Left renal cortex interstitium (tissue), 4 donors: Measurements from ENCODE around the gene UBXN1. TPM values are rescaled to one million over a fixed set of nuclear protein-coding genes. Genes with fewer than 3 reads are reported as not detected.
"Not testable (repeated sequence)": the region's sequence is repeated elsewhere in the genome, so short reads cannot be mapped to it uniquely, and the experiment has no call there.

Source experiments
- DNase-seq, 4 donors: peaks; one replicate each; pipeline ENCODE4 v3.0.0-alpha.2; 2013; ENCODE audit warnings: low read depth in 4 of 4, low spot score in 2 of 4, missing footprints in 1 of 4
- polyA plus RNA-seq, 4 donors: library from polyadenylated mRNA; unstranded; fragments of 120-200 nt; gene quantifications; one replicate each; pipeline ENCODE4 v1.2.1, GENCODE V29; 2013; ENCODE audit not compliant: insufficient read length in 4 of 4

Gene UBXN1
- polyA plus RNA-seq, 4 donors = 151 to 187 (median 174) TPM

DNA sequence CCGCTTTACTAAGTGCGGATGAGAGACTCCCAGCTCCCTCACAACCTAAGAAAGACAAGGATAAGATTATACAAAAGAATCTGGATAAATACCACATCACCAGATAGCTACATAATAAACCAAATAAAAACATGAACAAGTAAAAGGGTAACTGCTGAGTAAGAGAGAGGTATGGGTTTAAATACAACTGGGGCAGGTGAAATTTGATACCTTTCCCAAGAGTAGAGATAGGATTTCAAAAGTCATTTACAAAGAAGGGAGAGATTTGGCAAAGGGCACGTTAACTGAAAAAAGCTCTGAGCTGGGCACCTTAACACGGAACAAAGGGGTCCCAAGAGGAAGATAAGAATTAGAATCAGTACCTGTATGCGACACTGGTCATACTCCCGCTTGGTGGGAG is 1.7 kb downstream of the UBXN1 start:
- DNase-seq = no peak

DNA sequence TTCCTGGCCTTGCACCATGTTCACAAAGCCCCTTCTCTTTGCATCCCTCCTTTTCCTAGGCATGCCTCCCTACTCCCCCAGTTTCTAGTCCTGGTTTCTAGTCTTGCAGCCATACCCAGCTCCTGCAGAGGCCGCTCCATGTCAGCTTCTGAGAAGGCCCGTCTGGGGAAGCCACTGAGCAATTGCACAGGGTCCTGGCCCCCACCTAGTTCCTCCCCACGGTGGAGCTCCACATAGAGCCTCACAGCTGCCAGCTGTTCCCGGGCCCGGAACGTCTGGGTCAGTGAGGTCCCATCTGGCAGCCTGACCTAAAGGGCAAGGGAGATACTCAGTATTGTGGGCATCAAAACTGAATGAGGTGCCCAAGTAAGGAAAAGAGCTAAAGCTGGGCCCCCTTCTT is 2.2 kb downstream of the UBXN1 start:
- DNase-seq = no peak

DNA sequence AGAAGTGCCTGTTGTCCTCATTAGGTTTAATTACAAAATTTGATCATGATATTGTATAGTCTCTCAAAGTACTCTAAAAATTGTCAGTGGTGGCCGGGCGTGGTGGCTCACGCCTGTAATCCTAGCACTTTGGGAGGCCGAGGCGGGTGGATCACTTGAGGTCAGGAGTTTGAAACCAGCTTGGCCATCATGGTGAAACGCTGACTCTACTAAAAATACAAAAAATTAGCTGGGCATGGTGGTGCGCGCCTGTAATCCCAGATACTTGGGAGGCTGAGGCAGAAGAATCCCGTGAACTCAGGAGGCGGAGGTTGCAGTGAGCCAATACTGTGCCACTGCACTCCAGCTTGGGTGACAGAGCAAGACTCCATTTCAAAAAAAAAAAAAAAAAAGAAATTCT is 3.5 kb downstream of the UBXN1 start:
- not testable (repeated sequence) for DNase-seq

DNA sequence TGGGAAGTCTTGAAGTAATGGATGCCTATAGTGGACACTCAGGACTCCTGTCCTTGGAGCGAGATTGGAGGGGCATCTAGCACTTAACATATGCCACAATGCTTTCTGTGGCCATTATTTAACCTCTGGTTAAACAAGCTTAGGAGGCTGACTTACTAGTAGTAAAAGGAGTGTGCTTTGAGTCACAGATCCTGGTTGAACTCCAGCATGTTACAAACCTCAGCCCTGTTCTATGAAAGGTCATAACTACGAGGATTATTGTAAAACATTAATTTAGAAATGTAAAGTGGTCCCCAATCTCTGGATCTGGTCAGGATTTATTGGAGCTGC is 5.7 kb downstream of the UBXN1 start:
- DNase-seq = no peak

DNA sequence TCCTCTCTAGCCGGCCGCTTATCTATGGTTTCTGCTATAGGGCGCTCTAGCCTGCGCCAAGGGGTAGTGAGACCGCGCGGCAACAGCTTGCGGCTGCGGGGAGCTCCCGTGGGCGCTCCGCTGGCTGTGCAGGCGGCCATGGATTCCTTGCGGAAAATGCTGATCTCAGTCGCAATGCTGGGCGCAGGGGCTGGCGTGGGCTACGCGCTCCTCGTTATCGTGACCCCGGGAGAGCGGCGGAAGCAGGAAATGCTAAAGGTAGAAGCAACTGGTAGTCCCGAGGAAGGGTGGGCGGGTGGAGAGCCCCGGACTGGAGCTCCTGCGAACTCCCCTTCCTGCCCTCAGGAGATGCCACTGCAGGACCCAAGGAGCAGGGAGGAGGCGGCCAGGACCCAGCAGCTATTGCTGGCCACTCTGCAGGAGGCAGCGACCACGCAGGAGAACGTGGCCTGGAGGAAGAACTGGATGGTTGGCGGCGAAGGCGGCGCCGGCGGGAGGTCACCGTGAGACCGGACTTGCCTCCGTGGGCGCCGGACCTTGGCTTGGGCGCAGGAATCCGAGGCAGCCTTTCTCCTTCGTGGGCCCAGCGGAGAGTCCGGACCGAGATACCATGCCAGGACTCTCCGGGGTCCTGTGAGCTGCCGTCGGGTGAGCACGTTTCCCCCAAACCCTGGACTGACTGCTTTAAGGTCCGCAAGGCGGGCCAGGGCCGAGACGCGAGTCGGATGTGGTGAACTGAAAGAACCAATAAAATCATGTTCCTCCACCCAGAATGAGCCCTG is 7.1 kb downstream of the UBXN1 start, which contains the start of the genes LBHD1 and UQCC3:
Gene LBHD1, minus strand, starts transcription at position 660 of the 782 bp plus-strand sequence. CDS start 2,236 bp downstream, outside the sequence.
Gene UQCC3, plus strand, starts transcription at position 66 of the 782 bp plus-strand sequence. Its CDS starts 73 bp downstream, at position 139.
- DNase-seq = peak; percentile 76 to 85 (median 80)

DNA sequence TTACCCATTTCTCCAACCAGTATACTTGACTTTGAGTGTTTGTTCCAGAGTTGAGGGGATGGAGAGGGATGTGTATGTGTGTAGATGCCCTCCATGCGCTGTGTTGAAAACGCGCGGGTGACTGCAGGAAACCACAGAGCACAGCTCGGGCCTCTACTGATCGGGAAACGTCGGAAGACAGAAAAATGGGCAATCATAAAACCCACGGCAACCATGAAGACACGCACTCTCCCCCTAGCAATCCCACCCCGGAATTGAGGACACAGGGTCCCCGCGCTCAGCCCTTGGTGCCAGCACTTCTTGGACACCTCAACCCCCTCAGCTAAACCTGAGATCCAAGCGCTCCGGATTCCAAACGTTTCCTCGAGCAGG is 7.7 kb downstream of the UBXN1 start:
- DNase-seq = no peak

DNA sequence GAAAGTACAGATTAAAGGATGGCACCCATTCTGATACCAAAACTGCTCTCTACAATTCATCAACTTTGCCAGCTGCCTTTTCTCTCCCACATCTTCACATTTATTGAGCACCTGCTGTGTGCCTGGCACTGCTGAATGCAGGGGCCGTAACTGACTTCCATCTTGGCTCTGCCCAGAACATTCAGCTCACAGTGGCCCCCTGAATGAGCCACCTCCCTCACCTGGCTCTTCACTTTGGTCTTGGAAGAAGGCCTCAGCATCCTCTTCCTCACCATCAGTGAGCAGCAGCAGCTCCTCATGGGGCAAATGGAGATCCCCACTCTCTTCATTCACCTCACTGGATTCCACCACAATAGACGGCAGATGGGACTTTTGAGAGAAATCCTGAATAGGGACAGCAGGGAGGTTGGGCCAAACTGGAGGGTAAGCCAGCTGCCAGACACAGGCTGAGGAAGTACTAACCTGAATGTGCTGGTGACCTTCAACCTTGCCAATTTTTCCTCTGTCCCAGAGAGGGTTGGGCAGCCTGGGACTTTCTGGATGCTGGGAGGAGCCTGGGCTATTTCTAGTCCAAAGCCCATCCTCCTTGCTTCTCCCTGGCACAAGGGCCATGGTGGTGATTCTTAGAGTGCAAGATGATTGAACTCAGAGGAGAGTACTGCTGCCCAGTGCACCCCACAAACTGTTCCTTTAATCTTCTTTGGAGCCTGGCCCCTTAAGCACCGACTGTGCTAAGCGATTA is 9.3 kb downstream of the UBXN1 start:
- DNase-seq = no peak

DNA sequence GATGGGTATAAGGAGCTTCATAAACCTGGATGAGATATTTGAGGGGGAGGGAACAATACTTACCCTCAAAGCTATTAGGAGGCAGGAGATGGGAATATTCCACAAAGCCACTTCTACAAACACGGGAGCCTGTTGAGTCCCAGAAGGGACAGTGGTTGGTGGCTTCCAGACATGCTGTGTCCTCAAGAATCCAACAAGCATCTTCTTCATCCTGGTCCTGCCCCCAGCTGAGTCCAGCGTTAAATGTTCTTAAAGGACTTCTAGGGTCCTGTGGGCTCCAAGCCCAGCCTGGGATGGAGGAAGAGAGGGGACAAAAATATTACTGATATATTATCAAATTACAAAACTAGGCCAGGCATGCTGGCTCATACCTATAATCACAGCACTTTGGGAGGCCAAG is 11.4 kb downstream of the UBXN1 start:
- DNase-seq = no peak

DNA sequence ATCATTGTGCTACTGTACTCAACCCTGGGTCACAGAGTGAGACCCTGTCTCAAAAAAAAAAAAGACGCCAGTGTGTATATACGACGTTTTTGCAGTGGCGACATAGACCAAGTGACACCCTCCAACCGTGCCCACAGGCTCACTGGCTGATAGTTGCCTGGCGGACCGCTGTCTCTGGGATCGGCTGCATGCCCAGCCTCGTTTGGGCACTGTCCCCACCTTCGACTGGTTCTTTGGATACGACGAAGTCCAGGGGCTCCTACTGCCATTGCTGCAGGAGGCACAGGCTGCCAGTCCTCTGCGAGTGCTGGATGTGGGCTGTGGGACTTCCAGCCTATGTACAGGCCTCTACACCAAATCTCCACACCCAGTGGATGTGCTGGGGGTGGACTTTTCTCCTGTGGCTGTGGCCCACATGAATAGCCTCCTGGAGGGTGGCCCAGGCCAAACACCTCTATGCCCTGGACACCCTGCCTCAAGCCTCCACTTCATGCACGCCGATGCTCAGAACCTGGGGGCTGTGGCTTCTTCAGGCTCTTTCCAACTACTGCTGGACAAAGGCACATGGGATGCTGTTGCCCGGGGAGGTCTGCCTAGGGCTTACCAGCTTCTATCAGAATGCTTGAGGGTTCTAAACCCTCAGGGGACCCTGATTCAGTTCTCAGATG is 12.5 kb downstream of the UBXN1 start:
- no peak for DNase-seq

DNA sequence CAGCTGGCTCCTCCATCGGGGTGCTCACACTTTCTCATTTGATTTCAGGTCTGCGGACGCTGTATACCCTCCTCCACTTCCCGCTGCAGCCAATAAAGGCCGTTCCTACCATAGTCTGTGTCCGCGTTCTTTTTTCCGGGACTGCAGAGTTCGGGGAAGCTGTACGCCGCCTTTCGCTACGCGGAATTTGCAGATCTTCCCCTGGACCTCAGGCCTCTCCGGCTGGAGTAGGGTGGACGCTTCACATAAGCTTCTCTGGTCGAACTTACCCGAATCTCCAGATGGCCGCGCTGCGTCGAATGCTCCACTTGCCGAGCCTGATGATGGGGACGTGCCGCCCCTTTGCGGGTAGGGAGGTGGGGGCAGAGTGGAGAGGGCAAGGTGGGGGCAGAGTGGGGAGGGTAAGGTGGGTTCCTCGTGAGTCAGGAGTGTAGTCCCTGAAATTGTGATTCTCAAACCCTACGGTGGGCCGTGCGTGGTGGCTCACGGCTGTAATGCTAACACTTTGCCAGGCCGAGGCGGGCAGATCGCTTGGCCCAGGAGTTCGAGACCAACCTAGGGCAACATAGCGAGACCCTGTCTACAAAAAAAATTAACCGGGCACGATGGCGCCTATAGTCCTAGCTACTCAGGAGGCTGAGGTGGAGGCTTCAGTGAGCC is 13.1 kb downstream of the UBXN1 start:
- DNase-seq = peak in 2 of 4 donors; percentile 50 to 57

DNA sequence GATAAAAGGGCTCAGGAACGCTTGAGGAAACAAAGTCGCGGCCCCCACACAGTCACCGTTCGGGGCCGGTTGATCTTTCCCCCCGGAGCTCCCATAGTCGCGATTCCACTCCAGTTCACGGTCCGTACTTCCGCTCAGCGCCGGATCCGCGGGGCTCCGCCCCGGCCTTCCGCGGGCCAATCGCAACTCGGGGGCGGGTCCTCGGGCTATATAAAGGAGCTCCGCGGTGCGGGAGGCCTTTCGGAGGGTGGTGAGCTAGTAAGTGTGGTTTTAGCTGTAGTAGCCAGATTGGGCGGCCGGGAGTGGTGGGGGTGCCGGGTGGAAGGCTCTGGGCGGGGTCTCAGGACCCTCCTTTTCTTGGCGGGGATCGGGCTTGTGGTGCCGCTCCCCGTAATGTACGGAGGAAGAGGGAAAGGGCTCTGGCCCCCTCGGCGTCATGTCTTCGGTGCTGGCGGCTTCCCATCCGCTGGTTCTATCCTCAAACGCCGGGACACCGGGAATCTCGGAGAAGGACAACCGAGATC is 13.7 kb downstream of the UBXN1 start, which contains the start of the genes C11orf98 and CSKMT:
Gene C11orf98, minus strand, starts transcription at position 136 of the 524 bp plus-strand sequence. Its CDS starts 41 bp downstream, at position 95.
Gene CSKMT, plus strand, starts transcription at position 238 of the 524 bp plus-strand sequence. CDS start 568 bp downstream, outside the sequence.
- peak; percentile 88 to 93 (median 91) for DNase-seq

DNA sequence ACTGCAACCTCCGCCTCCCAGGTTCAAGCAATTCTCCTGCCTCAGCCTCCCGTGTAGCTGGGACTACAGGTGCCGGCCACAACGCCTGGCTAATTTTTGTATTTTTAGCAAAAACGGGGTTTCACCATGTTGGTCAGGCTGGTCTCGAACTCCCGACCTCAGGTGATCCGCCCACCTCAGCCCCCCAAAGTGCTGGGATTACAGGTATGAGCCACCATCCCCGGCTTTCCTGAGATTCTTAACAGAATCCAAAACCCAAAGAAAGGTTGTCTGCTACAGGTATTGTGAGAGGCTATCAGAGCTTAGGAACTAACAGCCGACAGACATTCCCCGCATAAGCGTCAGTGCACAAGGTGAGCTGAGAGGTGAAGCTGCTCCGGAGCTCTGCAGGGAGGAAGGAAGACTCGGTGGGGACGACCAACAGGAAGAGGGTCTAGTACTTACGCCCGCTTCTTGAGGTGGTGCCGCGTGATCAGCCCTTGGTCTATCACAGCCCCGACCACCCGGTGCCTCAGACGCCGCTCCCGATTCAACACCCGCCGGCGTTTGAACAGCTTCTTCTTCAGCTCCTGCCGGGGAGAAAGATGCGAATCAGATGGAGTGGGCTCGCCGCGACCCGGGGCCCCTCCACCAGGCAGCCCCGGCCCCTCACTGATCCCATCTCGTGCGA is 14.3 kb downstream of the UBXN1 start:
- peak in 1 of 4 donors; percentile 50 for DNase-seq

DNA sequence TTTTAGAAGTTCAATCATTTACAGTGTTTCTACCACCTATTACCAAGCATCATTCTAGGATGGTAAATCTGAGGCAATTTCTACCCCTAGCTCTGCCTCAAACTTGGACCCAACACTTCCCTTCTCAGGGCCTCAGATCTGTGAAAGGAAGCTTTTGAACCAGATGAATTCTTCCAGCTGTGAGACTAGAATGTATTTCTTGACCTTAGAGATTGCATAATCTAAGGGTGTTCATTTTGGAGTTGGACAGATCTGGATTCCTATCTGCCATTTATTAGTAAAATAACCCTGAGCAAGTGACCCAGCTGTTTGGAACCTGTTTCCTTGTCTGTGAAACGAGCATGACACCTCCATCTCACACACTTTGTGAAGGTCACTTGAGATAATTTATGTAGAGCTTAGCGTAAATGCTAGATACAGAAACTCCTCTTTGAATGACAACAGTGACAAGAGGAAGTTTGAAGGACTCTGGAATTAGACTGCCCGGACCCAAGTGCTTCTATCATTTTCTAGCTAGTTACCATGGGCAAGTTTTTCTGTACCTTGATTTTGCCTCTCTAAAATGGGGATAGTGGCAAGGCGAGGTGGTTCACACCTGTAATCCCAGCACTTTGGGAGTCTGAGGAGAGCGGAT is 22.0 kb downstream of the UBXN1 start:
- DNase-seq = no peak

DNA sequence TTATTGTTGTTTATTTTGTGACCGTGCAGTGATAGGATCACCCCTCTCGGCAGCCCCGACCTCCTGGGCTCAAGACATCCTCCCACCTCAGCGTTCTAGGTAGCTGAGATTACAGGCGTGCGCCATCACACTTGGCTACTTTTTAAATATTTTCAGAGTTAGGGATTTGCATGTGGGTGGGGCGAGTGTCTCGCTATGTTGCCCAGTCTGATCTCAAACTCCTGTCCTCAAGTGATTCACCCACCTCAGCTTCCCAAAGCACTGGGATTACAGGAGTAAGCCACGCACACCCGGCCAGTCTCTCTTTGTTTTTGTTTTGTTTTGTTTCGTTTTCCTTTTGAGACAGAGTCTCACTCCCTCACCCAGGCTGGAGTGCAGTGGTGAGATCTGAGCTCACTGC is 24.6 kb downstream of the UBXN1 start:
- DNase-seq = no peak

DNA sequence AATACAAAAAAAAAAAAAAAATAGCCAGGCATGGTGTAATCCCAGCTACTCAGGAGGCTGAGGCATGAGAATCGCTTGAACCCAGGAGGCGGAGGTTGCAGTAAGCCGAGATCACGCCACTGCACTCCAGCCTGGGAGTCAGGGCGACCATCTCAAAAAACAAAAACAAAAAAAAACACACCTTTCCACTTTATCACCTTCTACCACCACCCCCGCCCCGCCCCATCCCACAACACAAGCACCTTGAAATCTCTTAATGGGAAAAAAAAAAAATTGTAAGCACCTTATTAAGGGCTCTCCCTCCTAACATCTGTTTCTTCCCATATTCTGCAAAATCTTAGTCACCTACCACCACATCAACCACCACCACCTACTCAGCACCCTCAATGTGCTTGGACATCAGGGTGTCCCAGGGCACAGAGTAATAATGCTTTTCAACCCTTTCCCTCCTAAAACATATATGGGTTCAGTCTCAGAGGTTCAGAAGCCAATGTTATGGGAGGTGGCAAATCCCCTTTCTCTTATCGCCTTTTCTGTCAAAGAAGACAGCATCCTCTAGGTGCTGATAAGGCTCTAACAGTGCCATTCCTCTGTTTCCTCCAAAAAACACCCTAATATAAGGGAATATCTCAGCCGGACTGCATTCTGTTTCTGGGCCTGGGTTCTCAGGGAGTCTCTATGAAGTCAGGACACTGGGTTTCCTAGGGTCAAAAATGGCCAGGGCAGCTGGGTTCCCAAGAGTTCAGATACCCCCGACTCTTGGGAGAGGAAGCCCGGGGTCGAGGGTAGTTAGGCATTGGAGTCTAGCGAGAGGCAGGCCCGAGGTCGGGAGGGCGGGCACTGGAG is 26.5 kb downstream of the UBXN1 start:
- DNase-seq = no peak

DNA sequence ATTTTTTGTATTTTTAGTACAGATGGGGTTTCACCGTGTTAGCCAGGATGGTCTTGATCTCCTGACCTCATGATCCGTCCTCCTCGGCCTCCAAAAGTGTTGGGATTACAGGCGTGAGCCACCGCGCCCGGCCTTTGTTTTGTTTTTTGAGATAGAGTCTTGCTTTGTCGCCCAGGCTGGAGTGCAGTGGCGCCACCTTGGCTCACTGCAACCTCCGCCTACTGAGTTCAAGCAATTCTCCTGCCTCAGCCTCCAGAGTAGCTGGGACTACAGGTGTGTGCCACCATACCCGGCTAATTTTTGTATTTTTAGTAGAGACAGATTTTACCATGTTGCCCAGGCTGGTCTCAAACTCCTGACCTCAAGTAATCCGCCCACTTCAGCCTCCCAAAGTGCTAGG is 28.6 kb downstream of the UBXN1 start:
- not testable (repeated sequence) for DNase-seq

DNA sequence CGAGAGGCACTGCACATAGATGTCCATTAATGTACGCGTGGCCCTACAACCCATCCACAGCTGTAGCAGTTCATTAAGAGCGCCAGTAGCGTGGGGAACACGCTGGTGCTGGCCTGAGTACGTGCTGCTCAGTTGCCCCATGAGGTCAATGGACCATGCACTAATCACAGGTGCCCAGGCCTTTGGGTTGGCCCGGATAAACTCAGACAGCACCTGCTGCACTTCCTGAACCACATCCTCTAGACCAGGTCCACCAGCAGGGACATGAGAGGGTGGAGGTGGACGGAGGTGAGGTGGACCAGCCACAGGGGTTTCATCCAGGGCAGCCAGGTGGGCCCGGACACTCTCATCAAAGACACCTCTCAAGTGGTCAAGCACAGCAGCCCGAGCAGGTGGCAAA is 29.4 kb downstream of the UBXN1 start:
- no peak for DNase-seq

DNA sequence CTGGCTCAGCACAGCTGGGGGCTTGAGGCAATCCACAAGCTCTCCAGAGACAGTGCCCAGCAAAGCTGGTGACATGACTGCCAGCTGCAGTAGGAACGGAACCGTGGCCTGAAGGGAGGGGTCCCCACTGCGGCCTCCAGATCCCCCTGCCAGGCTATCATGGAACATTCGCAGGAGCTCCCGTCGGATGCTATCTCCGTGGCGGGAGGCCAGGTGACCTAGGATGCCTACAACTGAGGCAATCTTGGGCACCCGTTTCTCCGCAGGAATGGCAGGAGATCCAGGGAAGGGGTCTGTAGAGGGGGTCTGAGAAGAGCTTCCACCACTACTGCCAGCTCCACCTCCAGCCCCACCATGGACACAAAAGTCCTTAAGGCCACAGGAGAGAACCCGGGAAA is 29.9 kb downstream of the UBXN1 start:
- no peak for DNase-seq
